Endometrial microvascular endothelial cells (primary cell): Measurements from ENCODE around the gene PSIP1. TPM values are rescaled to one million over a fixed set of nuclear protein-coding genes. Genes with fewer than 3 reads are reported as not detected.

Source experiments
- in situ Hi-C: cut with HindIII; loops from 2 replicates; pipeline ENCODE4 v1.10.0; 2017; ENCODE audit warnings: low sequenced_read_pairs, low pct_unique_long_range_greater_than_20kb; ENCODE audit errors: inconsistent ontology term
- total RNA-seq: library from RNA; depleted of rRNA; stranded (reverse); fragments of >200 nt; gene quantifications from one replicate; pipeline ENCODE4 v1.2.3, GENCODE V29; 2015; ENCODE audit errors: inconsistent ontology term

PSIP1 gene
- total RNA-seq, 1 donor from 2014 or later = 63.9 TPM

DNA sequence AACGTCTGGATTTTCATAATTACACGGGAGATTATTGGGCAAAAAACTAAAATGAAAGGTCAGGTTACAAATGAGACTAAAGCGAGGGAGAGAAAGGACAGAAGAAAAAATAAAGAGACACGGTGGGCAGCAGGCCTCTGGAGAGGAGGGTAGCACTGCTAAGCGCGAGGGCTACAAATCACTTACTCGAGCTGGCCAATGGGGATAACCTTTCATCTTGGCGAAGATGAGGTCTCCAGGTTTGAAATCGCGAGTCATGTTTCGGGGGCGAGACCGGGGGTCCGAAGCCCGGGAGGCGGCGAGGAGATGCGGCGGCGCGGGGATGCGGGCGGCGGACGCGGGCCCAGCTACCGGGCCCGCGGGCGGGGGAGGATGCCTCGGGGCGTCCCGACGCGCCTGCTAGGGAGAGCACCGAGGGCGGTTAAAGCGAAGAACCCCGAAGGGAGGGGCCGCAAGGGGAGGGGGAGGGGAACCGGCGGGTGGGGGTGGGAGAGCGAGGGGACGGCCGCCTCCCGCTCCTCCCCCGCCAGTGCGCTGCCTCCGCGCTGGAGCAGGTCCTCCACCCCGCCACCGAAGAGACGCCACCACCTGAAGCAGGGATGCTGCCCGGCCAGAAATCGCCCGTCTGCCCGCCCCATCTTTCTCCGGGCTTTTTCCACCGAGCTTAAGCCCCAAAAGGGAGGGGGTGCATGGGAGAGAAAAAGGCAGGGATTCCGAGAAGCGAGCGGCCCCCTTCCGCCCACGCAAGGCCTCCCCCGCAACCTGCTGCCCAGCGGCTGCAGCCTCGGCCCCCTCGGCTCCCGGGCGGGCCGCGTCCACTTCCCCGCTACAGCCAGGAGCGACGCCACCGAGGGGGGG is 610 bp downstream of the PSIP1 start:
- in situ Hi-C loops = no loop called here

DNA sequence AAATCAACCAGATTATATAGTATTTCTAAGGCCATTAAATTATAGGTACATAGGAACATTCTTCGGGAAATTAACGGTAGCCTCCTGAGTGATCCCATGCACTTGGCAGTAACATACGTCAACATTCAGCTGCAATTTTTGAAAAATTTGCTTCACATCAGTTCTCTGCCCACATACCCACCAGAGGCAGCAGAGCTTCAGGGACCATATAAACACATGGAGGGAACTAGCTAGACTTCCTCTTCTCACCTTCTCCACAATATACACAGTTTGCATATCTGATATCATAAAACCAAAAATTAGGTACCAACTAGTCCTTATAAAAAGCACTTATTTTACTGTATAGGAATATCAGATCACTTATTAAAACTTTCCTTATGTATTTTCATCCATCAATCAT is 4.8 kb downstream of the PSIP1 start:
- in situ Hi-C loops = no loop called here

DNA sequence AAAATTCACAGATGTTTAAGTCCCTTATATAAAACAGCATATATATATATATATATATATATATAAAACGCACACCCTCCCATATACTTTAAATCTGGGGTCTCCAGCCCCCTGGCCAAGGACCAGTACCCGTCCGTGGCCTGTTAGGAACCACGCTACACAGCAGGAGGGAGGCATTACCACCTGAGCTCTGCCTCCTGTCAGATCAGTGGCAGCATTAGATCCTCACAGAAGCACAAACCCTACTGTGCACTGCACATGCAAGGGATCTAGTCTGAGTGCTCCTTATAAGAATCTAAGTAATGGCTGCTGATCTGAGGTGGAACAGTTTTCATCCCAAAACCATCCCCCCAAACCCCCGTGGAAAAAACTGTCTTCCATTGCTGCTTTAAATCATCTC is 9.0 kb downstream of the PSIP1 start:
- in situ Hi-C loops = no loop called here

DNA sequence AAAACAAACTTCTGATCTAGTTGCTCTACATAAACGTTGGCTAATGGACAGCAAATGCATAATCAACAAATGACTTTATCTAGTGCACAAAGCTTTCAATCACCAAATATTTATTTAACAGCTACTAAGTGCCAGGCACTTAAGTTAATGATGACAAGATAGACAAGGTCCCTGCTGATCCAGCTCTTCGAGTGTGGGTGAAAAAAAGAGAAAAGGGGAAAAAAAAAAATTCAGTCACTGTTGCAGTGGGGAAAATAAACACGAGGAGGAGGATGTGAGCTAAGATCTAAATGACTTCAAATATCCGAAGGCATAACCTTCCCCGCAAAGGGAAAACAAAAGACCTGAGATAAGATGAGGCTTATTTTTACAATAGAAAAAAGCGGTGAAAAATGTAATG is 9.6 kb downstream of the PSIP1 start:
- in situ Hi-C loops = no loop called here

DNA sequence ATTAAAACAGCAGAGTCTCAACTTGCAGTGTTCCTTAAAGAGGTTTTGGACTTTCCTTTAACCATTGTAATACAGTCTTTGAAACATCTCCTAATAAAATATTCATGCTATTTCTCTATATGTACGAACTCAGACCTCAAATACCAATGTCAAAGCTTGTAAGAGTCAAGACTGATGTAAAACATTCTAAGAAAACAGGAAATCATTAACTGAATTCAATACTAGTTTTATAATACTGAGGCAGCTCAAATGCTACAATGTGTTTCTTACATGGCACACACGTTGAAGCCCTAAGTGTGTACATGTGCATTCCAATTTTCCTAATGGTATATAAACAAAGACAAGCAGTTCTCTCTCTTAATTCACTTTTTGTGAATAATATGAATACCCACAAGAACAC is 11.6 kb downstream of the PSIP1 start:
- in situ Hi-C loops = no loop called here

DNA sequence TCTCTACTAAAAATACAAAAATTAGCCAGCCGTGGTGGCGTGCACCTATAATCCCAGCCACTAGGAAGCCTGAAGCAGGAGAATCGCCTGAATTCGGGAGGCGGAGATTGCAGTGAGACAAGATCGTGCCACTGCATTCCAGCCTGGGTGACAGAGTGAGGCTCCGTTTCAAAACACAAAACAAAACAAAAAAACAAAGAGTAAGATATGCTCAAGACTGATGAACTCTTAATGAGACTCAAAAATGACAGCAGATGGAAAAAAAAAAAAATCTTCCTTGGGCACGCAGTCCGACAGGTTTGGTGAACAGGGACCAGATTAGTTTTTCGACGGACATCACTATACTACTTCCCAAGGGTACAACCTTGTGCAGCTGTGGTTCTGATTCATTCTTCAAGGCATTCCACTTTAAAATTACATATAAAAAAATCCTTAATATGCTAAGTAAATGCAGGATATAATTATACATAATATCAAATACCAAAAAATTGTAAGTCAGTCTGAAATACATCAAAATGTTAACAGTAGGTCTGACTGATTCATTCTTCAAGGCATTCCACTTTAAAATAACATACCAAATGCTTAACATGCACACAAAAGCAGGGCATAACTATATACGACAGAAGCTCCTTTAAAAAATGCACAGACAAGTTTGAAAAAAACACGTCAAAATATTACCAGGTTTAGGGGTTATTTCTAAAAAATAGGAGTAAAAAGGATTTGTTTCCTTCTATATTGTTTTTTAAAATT is 12.3 kb downstream of the PSIP1 start:
- in situ Hi-C loops = no loop called here

DNA sequence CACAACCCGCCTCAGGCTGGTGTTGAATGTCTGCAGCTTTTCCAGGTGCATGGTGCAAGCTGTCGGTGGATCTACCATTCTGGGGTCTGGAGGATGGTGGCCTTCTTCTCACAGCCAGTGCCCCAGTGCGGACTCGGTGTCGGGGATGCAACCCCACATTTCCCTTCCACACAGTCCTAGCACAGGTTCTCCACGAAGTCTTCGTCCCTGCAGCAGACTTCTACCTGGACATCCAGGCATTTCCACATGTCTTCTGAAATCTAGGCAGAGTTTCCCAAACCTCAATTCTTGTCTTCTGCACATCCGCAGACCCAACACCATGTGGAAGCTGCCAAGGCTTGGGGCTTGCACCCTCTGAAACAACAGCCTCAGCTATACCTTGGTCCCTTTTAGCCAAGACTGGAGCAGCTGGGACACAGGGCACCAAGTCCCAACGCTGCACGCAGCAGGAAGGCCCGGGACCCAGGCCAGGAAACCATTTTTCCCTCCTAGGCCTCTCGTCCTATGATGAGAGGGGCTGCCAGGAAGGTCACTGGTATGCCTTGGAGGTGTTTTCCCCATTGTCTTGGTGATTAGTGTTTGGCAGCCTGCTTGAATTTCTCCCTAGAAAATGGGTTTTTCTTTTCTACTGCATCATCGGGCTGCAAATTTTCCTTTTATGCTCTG is 18.2 kb downstream of the PSIP1 start:
- in situ Hi-C loops = no loop called here

DNA sequence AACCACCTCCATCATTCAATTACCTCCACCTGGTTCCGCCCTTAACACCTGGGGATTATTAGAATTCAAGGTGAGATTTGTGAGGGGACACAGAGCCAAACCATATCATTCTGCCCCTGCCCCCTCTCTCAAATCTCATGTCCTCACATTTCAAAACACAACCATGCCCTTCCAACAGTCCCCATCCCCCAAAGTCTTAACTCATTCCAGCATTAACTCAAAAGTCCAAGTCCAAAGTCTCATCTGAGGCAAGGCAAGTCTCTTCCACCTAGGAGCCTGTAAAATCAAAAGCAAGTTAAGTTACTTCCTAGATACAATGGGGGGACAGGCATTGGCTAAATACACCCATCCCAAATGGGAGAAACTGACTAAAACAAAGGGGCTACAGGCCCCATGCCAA is 18.8 kb downstream of the PSIP1 start:
- in situ Hi-C loops = no loop called here

DNA sequence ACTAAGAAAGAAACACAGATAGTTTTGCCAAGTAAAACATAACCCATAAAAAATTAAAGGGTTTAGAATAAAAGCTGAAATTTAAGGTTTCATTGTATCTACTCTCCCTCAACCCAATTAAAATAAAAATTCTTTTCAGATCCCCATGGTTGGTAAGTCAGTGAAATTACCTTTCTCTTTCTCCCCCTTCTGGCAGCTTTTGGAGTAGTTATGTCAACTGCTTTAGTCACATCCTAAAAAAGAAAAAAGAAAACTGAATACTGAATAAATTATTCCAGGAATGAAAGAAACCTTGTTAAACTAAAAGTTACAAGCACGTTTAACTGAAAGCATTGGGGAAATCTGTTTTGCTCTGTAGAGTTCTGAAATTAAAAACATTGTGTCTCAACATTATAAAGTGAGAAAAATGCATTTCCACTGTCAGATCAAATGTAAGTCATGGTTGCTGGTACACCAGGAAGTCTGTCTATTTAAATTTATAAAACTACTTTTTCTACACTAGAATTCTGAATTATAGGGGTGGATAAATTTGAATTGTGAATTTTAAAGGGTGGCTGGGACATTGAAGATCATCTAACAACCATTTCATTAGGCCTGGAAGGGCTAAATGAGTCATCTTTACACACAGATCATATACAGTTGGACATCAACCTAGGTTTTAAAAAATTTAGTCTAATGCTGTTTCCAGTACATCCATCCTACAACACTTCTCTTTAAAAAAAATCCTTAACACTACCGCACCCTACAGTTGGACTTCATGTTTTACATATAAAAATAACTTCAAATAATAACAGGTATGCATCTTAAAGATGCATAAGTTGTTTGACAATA is 24.7 kb downstream of the PSIP1 start:
- in situ Hi-C loops = no loop called here

DNA sequence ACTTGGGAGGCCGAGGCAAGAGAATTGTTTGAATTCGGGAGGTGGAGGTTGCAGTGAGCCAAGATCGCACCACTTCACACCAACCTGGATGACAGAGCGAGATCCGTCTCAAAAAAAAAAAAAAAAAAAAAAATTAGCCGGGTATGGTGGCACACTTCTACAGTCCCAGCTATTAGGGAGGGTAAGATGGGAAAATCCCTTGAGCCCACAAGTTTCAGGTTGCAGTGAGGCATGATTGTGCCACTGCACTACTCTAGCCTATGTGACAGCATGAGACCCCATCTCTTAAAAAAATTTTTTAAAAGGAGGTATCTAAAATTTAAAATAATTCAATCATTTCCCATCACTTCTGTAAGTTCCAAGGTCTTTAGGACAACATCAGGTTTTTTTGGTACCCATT is 26.0 kb downstream of the PSIP1 start:
- in situ Hi-C loops = no loop called here

DNA sequence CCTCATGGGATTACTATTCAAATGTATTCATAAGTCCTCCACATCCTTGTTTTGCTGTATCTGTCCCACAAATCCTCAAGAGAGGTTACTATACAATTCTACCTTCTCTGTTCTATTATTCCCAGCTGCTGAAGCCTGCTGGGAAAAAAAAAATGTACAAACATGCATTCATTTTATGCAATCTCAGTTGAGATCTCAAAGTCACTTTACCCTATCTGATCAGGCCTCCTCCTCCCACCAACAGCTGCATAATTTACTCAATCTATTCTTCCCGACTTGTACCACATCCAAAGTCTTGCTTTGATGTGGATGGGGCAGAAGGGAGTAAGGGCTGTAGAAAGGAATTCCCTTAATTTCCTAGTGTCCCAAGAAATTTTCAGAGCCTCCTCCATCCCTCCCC is 28.6 kb downstream of the PSIP1 start:
- in situ Hi-C loops = no loop called here

DNA sequence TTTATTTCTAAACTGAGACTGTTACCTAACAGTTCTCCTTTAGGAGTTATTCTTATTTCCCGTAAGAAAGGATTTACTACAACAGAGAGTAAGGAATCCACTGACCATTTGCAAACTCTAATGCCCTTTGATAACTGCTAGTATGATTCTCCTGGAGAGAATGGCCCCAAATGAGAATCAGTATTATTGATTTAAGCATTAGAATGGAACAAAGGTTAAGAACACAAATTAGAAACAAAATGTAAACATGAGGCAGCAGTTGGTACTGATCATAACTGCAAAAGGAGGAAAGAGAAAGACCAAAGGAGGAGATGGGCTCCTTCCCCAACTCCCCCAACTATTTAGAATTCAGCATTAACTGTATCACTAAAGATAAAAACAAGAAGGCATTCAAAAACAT is 30.7 kb downstream of the PSIP1 start:
- in situ Hi-C loops = no loop called here

DNA sequence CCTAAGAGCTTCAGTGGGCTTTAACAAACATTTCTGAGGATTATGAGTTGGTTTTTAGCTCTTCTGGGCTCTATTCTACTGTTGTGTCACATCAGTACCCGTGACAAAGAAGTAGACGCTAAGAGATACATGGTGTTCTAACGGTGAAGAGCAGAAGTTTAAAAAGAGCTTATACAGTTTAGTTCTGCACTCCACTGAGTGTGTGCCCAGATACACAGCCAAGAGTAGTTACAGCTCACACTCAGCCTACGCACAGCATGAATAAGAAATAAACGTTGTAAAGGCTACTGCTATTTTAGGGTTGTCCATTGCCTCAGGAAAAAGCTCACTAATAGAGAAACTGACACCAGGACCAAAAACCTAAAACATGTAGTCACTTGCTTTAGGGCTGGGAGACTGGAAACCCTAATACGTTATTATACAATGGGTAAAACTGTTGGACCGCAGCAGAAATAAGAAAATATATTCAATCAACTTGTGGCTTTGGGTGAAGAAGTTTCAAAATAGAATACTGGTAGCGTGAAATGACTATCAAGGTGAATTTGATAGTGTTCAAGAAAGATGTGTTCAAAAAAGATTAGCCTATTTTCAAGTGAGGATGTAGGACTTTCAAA is 34.7 kb downstream of the PSIP1 start:
- in situ Hi-C loops = no loop called here

DNA sequence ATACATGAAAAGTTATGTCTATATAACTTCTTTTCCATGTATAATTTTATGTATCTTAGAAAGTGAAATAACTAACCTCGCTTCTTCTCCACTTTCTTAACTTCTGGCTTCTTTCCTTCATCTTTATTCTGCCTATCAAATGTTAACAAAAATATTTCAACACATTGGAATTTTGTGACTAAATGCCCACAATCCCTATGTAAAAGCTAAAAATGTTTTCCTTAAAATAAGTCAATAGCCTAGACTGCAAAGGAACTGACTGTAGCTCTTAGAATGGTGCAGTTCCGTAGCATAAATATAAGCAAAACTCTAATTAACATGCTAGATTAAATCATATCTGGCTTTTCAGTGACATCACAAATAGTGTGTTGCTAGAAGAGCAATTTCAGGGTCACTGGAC is 40.9 kb downstream of the PSIP1 start:
- in situ Hi-C loops = no loop called here

DNA sequence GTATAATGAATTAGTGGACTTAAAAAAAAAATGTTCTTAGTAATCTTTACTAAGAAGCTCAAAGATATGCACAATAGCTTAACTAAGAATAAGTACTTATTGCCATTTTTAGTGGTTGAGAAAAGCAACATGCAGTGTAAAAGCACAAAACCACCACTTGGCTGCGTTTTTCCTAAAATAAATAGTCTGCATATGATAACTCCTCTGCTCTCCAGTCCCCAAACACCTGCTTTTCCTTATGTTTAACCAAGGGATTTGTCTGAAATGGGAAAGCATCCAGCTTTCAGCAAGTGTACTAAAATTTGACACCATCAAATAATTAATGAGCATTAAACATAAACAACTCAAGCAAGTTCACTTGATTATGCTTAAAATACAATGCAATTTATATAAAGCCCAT is 41.4 kb downstream of the PSIP1 start:
- in situ Hi-C loops = no loop called here

DNA sequence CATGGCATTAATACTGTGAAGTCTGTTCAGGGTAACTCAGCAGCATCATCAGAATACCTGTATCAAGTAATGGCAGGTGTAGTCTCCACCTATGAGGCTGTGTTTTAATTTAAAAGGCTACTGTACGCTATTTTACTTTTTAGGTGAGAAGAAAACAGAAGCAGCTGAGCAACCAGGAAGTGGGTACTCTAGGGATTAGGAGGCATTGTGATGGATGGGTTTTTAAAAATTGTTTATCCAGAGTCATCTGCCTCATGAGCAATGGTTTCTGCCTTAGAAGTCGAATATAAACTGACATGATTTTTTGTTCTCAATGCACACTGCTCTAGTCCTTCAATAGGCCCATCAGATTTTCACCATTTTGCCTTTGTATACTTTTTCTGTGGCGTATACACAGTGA is 42.6 kb downstream of the PSIP1 start:
- in situ Hi-C loops = no loop called here

DNA sequence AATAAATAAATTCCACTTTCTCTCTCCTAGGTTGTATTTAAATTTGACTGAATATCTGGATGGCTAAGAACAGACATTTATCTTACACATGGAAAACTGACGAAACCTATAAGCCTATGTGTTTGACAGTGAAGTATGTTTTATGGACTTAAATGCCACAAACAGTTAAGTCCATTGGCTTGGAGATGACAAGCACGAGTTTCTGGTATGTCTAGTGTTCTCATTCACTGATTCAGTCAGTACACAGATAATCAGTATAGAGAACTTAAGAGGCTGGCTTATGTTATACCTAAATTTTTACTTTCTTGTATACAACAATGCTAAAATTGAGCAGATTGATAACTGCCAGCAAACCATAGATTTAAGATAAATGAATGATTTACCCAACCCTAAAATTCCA is 49.2 kb downstream of the PSIP1 start:
- in situ Hi-C loops = no loop called here

DNA sequence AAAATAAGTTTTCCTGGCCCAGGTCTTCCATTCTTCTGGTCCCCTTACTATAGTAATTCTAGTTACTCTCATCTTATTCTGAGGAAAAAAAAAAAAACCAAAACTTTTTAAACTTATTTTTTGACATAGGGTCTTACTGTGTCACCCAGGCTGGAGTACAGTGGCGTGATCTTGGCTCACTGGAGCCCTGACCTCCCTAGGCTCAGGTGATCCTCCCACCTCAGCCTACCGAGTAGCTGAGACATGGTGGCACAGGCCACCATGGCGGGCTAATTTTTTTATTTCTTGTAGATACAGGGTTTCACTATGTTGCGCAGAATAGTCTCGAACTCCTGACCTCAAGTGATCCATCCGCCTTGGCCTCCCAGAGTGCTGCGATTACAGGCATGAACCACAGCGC is 49.7 kb downstream of the PSIP1 start:
- in situ Hi-C loops = no loop called here

DNA sequence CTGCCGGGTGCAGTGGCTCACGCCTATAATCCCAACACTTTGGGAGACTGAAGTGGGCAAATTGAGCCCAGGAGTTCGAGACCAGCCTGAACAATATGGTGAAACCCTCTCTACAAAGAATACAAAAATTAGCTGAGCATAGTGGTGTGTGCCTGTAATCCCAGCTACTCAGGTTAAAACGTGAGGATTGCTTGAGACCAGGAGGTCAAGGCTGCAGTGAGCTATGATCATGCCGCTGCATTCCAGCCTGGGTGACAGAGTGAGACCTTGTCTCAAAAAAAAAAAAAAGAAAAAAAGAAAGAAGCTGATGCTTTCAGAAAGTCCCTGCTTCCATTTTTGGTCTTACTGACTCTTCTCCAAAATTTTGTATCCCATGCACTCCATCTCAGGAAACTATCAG is 56.8 kb downstream of the PSIP1 start:
- in situ Hi-C loops = no loop called here
